ENCODE measurements around the gene MAT2B.
A peak's percentile ranks its signal among the peaks of the same experiment; 100 is the strongest.
"Not testable (repeated sequence)": the region's sequence is repeated elsewhere in the genome, so short reads cannot be mapped to it uniquely, and the experiment has no call there.

The MAT2B gene

DNA sequence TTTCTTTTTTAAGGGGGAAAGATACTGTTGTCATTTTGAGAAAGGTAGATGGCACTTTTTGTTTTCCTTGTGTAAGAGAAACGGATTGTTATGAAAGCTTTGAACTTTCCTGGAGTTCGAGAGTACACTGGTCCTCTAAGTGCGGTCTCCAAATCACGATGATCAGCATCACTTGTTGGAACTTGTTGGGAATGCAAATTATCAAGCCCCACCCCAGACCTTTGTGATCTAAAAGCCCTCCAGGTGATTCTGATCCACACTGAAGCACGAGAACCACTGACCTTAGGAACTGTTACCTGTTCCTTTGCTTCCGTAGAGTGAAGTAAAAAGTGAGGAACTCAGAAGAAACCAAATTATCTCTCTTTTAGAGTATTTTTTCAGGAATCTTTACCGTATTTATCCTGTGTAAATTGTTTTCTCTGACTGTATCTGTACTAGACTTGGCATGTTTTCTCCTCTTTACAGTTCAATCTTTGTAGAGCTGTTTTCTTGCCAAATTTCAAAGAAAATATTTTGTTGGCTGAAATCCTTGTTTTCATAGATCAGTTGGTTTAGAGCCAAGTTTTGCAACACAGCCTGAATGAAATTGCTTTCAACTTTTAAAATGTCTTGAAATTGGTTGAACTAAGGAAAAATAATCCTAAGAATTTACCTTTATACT, 4.0 kb downstream of the MAT2B start:
- Mint-ChIP-seq H3K4me3 (peak overlapping the region; percentile 98), H3K36me3 (ENCODE audit: low read depth) (peaks cover 43% of the 10 kb centered on the region), H3K4me1 (ENCODE audit: low read depth) (peaks cover 50% of the 10 kb centered on the region), H3K27me3 (ENCODE audit: low read depth) (no peaks in the 10 kb centered on the region), H3K27ac (peak overlapping the region; percentile 83), H3K9me3 (no peaks in the 10 kb centered on the region)
- no peak for DNase-seq (ENCODE audit: low spot score)

DNA sequence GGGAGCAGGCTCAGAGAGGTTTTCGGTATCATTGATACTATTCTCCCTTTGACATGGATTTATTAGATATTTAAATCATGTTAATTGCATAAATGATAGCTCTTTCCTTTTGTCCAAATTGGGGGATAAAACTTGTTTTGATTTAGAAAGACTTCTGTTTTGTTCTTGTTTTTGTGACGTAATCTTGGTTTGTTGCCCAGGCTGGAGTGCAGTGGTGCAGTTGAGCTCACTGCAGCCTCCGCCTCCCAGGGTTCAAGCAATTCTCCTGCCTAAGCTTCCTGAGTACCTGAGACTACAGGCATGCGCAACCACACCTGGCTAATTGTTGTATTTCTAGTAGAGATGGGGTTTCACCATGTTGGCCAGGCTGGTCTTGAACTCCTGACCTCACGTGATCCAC, 7.1 kb downstream of the MAT2B start:
- Mint-ChIP-seq H3K27me3 (ENCODE audit: low read depth) (no peaks in the 10 kb centered on the region), H3K4me1 (ENCODE audit: low read depth) (peaks cover 40% of the 10 kb centered on the region), H3K36me3 (ENCODE audit: low read depth) (peaks cover 64% of the 10 kb centered on the region), H3K4me3 (no peak overlapping the region), H3K27ac (no peak overlapping the region), H3K9me3 (no peaks in the 10 kb centered on the region)
- DNase-seq (ENCODE audit: low spot score), result no peak

GRCh38 chr5:163525096-163525495, 19.7 kb downstream of the MAT2B start:
- Mint-ChIP-seq H3K36me3 (ENCODE audit: low read depth) (peaks cover 13% of the 10 kb centered on the region), H3K4me3 (no peak overlapping the region), H3K4me1 (ENCODE audit: low read depth) (no peaks in the 10 kb centered on the region), H3K27me3 (ENCODE audit: low read depth) (no peaks in the 10 kb centered on the region), H3K27ac (no peak overlapping the region), H3K9me3 (no peaks in the 10 kb centered on the region)
- DNase-seq (ENCODE audit: low spot score), result no peak

- no peak for DNase-seq (ENCODE audit: low spot score)
- no peak overlapping the region for H3K27ac Mint-ChIP-seq
- no peaks in the 10 kb centered on the region for H3K36me3 Mint-ChIP-seq (ENCODE audit: low read depth)
- no peaks in the 10 kb centered on the region for H3K4me1 Mint-ChIP-seq (ENCODE audit: low read depth)
- no peak overlapping the region for H3K4me3 Mint-ChIP-seq
- no peaks in the 10 kb centered on the region for H3K9me3 Mint-ChIP-seq
- H3K27me3 Mint-ChIP-seq (ENCODE audit: low read depth), result peaks cover 7% of the 10 kb centered on the region
Observed at GRCh38 chr5:163529698-163530097, 24.3 kb downstream of the MAT2B start.

DNA sequence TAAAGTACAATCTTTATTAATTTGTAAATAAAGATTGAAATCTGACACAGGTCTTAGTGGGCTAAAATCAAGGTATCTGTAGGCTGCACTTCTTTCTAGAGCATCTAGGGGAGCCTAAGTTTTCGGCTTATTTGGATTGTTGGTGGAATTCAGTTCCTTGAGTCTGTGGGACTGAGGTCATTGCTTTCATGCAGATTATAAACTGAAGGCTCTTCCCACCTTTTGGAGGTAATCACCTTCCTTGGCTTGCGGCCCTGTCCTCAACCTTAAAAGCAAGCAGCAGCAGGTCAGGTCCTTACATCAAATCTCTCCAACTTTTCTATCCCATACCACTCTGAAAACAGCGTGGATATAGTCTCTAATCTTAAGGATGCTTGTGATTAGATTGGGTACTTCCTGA, 25.9 kb downstream of the MAT2B start:
- no peak overlapping the region for H3K4me3 Mint-ChIP-seq
- H3K27me3 Mint-ChIP-seq (ENCODE audit: low read depth), result peaks cover 7% of the 10 kb centered on the region
- no peaks in the 10 kb centered on the region for H3K9me3 Mint-ChIP-seq
- H3K27ac Mint-ChIP-seq, result no peak overlapping the region
- no peak for DNase-seq (ENCODE audit: low spot score)
- H3K36me3 Mint-ChIP-seq (ENCODE audit: low read depth), result no peaks in the 10 kb centered on the region
- no peaks in the 10 kb centered on the region for H3K4me1 Mint-ChIP-seq (ENCODE audit: low read depth)

DNA sequence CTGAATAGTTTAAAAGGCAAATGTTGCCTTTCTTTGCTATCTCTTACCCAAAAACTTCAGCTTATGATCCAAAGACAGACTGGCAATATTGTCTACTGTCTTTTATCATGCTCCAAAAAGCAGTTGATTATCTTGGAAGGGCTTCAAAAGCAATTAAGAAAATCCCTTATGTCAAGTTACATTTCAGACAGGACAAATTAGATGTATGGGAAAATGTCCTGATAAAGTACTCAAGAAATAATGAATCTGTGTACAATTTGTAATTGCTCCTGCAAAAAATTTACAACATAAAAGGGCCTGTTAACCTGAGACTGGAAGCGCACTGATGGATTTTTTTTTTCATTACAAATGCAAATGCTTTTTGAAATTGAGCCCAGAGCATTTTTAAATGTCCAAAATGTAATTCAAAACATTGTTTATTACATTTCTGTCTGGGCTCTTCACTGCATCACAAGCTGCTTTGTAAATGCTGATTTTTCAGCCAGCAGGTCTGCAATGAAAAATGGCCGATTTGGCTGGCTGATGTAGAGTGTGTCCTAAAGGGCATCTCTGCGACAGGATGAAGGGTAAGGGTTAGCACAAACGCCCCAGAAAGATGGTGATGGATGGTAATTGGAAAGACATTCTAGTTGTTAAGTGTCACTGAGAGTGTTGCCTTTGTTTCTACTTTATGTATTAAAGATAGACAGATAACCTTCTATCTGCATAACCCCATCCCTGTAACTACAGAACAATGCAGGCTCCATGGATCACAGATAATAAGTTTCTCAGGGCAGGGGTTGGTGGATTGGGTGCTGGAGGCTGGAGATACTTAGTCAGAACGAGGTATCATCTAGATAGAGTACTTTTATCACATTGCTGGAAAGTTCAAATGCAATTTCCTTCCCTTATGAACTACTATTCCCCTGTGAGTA, 27.0 kb downstream of the MAT2B start:
- no peaks in the 10 kb centered on the region for H3K36me3 Mint-ChIP-seq (ENCODE audit: low read depth)
- DNase-seq (ENCODE audit: low spot score), result no peak
- no peaks in the 10 kb centered on the region for H3K9me3 Mint-ChIP-seq
- no peaks in the 10 kb centered on the region for H3K4me1 Mint-ChIP-seq (ENCODE audit: low read depth)
- no peak overlapping the region for H3K27ac Mint-ChIP-seq
- peaks cover 7% of the 10 kb centered on the region for H3K27me3 Mint-ChIP-seq (ENCODE audit: low read depth)
- no peak overlapping the region for H3K4me3 Mint-ChIP-seq

- H3K27ac Mint-ChIP-seq, result no peak overlapping the region
- DNase-seq (ENCODE audit: low spot score), result no peak
Observed at GRCh38 chr5:163533223-163533622, 27.8 kb downstream of the MAT2B start.

GRCh38 chr5:163534492-163535094, 29.2 kb downstream of the MAT2B start:
- no peaks in the 10 kb centered on the region for H3K4me1 Mint-ChIP-seq (ENCODE audit: low read depth)
- H3K36me3 Mint-ChIP-seq (ENCODE audit: low read depth), result no peaks in the 10 kb centered on the region
- DNase-seq (ENCODE audit: low spot score), result no peak
- H3K27me3 Mint-ChIP-seq (ENCODE audit: low read depth), result peaks cover 14% of the 10 kb centered on the region
- no peak overlapping the region for H3K4me3 Mint-ChIP-seq
- H3K9me3 Mint-ChIP-seq, result no peaks in the 10 kb centered on the region
- H3K27ac Mint-ChIP-seq, result no peak overlapping the region

More at GRCh38 chr5:163533223-163533622, 27.8 kb downstream of the MAT2B start:
- H3K4me1 Mint-ChIP-seq (ENCODE audit: low read depth), result no peaks in the 10 kb centered on the region
- H3K4me3 Mint-ChIP-seq, result no peak overlapping the region
- H3K9me3 Mint-ChIP-seq, result no peaks in the 10 kb centered on the region
- no peaks in the 10 kb centered on the region for H3K36me3 Mint-ChIP-seq (ENCODE audit: low read depth)
- H3K27me3 Mint-ChIP-seq (ENCODE audit: low read depth), result peaks cover 10% of the 10 kb centered on the region

GRCh38 chr5:163535290-163535689, 29.9 kb downstream of the MAT2B start:
- H3K9me3 Mint-ChIP-seq, result no peaks in the 10 kb centered on the region
- peaks cover 14% of the 10 kb centered on the region for H3K27me3 Mint-ChIP-seq (ENCODE audit: low read depth)
- no peaks in the 10 kb centered on the region for H3K4me1 Mint-ChIP-seq (ENCODE audit: low read depth)
- no peak overlapping the region for H3K4me3 Mint-ChIP-seq
- no peak overlapping the region for H3K27ac Mint-ChIP-seq
- DNase-seq (ENCODE audit: low spot score), result no peak
- H3K36me3 Mint-ChIP-seq (ENCODE audit: low read depth), result no peaks in the 10 kb centered on the region

GRCh38 chr5:163536442-163536841, 31.0 kb downstream of the MAT2B start:
- H3K4me1 Mint-ChIP-seq (ENCODE audit: low read depth); H3K9me3 Mint-ChIP-seq; H3K4me3 Mint-ChIP-seq; DNase-seq (ENCODE audit: low spot score); H3K36me3 Mint-ChIP-seq (ENCODE audit: low read depth); H3K27ac Mint-ChIP-seq: not testable (repeated sequence)
- H3K27me3 Mint-ChIP-seq (ENCODE audit: low read depth), result peaks cover 13% of the 10 kb centered on the region

DNA sequence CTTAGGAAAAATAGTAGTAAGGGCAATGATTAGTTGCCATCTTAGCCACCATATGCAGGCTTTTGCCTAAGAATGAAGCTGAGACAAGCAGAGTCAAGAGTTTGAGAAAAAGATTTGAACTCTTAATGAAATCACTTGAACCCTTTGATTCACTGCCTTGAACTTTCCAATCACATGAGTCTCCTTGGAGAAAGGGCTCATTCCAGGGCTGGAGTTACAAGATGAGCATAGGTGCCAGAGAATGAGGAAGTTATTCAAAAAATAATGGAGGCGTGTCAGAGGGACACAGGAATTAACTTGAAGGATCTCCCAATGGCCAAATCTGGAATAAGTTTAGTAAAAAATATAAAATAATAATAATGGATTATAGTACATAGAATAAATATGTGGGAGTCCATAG, 35.3 kb downstream of the MAT2B start:
- Mint-ChIP-seq H3K4me3 (no peak overlapping the region), H3K36me3 (ENCODE audit: low read depth) (no peaks in the 10 kb centered on the region), H3K27me3 (ENCODE audit: low read depth) (peaks cover 11% of the 10 kb centered on the region), H3K27ac (no peak overlapping the region), H3K4me1 (ENCODE audit: low read depth) (no peaks in the 10 kb centered on the region), H3K9me3 (no peaks in the 10 kb centered on the region)
- no peak for DNase-seq (ENCODE audit: low spot score)

- peaks cover 10% of the 10 kb centered on the region for H3K27me3 Mint-ChIP-seq (ENCODE audit: low read depth)
- H3K36me3 Mint-ChIP-seq (ENCODE audit: low read depth), result no peaks in the 10 kb centered on the region
- no peaks in the 10 kb centered on the region for H3K4me1 Mint-ChIP-seq (ENCODE audit: low read depth)
- no peak overlapping the region for H3K27ac Mint-ChIP-seq
- H3K9me3 Mint-ChIP-seq, result no peaks in the 10 kb centered on the region
- DNase-seq (ENCODE audit: low spot score), result no peak
- no peak overlapping the region for H3K4me3 Mint-ChIP-seq
Observed at GRCh38 chr5:163542771-163543170, 37.4 kb downstream of the MAT2B start.

- H3K4me1 Mint-ChIP-seq (ENCODE audit: low read depth), result peaks cover 2% of the 10 kb centered on the region
- no peaks in the 10 kb centered on the region for H3K36me3 Mint-ChIP-seq (ENCODE audit: low read depth)
- H3K27me3 Mint-ChIP-seq (ENCODE audit: low read depth), result peaks cover 7% of the 10 kb centered on the region
Observed at GRCh38 chr5:163544041-163544440, 38.6 kb downstream of the MAT2B start.

GRCh38 chr5:163544836-163545235, 39.4 kb downstream of the MAT2B start:
- no peaks in the 10 kb centered on the region for H3K9me3 Mint-ChIP-seq
- peaks cover 5% of the 10 kb centered on the region for H3K27me3 Mint-ChIP-seq (ENCODE audit: low read depth)
- DNase-seq (ENCODE audit: low spot score), result no peak
- H3K4me3 Mint-ChIP-seq, result no peak overlapping the region
- no peaks in the 10 kb centered on the region for H3K36me3 Mint-ChIP-seq (ENCODE audit: low read depth)
- H3K27ac Mint-ChIP-seq, result no peak overlapping the region
- peaks cover 2% of the 10 kb centered on the region for H3K4me1 Mint-ChIP-seq (ENCODE audit: low read depth)

More at GRCh38 chr5:163544041-163544440, 38.6 kb downstream of the MAT2B start:
- H3K4me3 Mint-ChIP-seq, result no peak overlapping the region
- no peak overlapping the region for H3K27ac Mint-ChIP-seq
- H3K9me3 Mint-ChIP-seq, result no peaks in the 10 kb centered on the region
- no peak for DNase-seq (ENCODE audit: low spot score)

Measured in T-helper 2 cell treated with Interferon-gamma antibody and Interleukin-4, amounts not matched to agents 5 μg/mL and 100 μg/mL, for 36 hours (primary cell).